ENCODE data around the gene KMT2B.
"Not testable (repeated sequence)": the region's sequence is repeated elsewhere in the genome, so short reads cannot be mapped to it uniquely, and the experiment has no call there.

The KMT2B gene

GRCh38 chr19:35712567-35713505 is 5.0 kb upstream of the KMT2B start:
- no peak for DNase-seq (ENCODE audit: low read depth)

- DNase-seq (ENCODE audit: low read depth), result no peak
These were observed 4.3 kb upstream of the KMT2B start for GRCh38 chr19:35713506-35713850.

- DNase-seq (ENCODE audit: low read depth), result no peak
These were observed 3.8 kb upstream of the KMT2B start for GRCh38 chr19:35713904-35714495.

- DNase-seq (ENCODE audit: low read depth), result no peak
These were observed 3.0 kb upstream of the KMT2B start for GRCh38 chr19:35714601-35715354.

- no peak for DNase-seq (ENCODE audit: low read depth)
These were observed 2.4 kb upstream of the KMT2B start for GRCh38 chr19:35715355-35715809.

- DNase-seq (ENCODE audit: low read depth), result no peak
These were observed 1.6 kb upstream of the KMT2B start for GRCh38 chr19:35715981-35716800.

- peak; percentile 93 for DNase-seq (ENCODE audit: low read depth)
These were observed 770 bp upstream of the KMT2B start for GRCh38 chr19:35716801-35717664.

GRCh38 chr19:35718345-35719041 is 690 bp downstream of the KMT2B start:
- no peak for DNase-seq (ENCODE audit: low read depth)

GRCh38 chr19:35719402-35720162 is 1.8 kb downstream of the KMT2B start:
- no peak for DNase-seq (ENCODE audit: low read depth)

- DNase-seq (ENCODE audit: low read depth), result no peak
These were observed 2.3 kb downstream of the KMT2B start for GRCh38 chr19:35720163-35720524.

GRCh38 chr19:35720648-35721047 is 2.8 kb downstream of the KMT2B start:
- DNase-seq (ENCODE audit: low read depth), result no peak

- DNase-seq (ENCODE audit: low read depth), result no peak
These were observed 3.6 kb downstream of the KMT2B start for GRCh38 chr19:35721374-35721773.

- DNase-seq (ENCODE audit: low read depth), result no peak
These were observed 4.7 kb downstream of the KMT2B start for GRCh38 chr19:35722461-35722860.

GRCh38 chr19:35722897-35723296 is 5.1 kb downstream of the KMT2B start:
- no peak for DNase-seq (ENCODE audit: low read depth)

GRCh38 chr19:35723671-35724070 is 5.9 kb downstream of the KMT2B start:
- no peak for DNase-seq (ENCODE audit: low read depth)

- DNase-seq (ENCODE audit: low read depth), result not testable (repeated sequence)
These were observed 6.3 kb downstream of the KMT2B start for GRCh38 chr19:35724132-35724531.

GRCh38 chr19:35724560-35724959 is 6.8 kb downstream of the KMT2B start:
- no peak for DNase-seq (ENCODE audit: low read depth)

- no peak for DNase-seq (ENCODE audit: low read depth)
These were observed 7.5 kb downstream of the KMT2B start for GRCh38 chr19:35725216-35725861.
